Heart left ventricle (tissue), 16 donors: ENCODE data around the gene FAR2. TPM values are rescaled to one million over a fixed set of nuclear protein-coding genes. Genes with fewer than 3 reads are reported as not detected.

Source experiments
- ATAC-seq, 4 donors: fragments of 200-7000 bp; cut with Tn5 transposase; one replicate each; pipeline ENCODE4 v1.9.1; 2020 to 2022; ENCODE audit warnings: moderate library complexity in 4 of 4, mild to moderate bottlenecking in 3 of 4, moderate number of reproducible peaks in 1 of 4
- DNase-seq, 5 donors: peaks; one replicate each; pipeline ENCODE4 v3.0.0-alpha.2; 2020
- H3K27ac ChIP-seq, 12 donors: fragments of 200-600 bp; sonication (generic) in 4 of 12; one replicate each; pipeline versions ENCODE4 v1.5.0 to v1.8.0; 2016 to 2022; ENCODE audit warnings: mild to moderate bottlenecking in 2 of 12
- H3K27me3 ChIP-seq, 9 donors: fragments of 200-600 bp; sonication (generic) in 2 of 9; one replicate each; pipeline versions ENCODE4 v1.5.1 to v1.8.0; 2016 to 2022; ENCODE audit warnings: mild to moderate bottlenecking in 3 of 9
- H3K36me3 ChIP-seq, 9 donors: fragments of 200-600 bp; sonication (generic) in 2 of 9; one replicate each; pipeline versions ENCODE4 v1.5.0 to v1.8.0; 2018 to 2022; ENCODE audit warnings: mild to moderate bottlenecking in 2 of 9
- H3K4me1 ChIP-seq, 12 donors: fragments of 200-600 bp; sonication (generic) in 4 of 12; one replicate each; pipeline versions ENCODE4 v1.5.0 to v1.8.0; 2016 to 2022; ENCODE audit warnings: mild to moderate bottlenecking in 3 of 12
- H3K4me3 ChIP-seq, 12 donors: fragments of 200-600 bp; sonication (generic) in 4 of 12; one replicate each; pipeline versions ENCODE4 v1.5.0 to v1.8.0; 2017 to 2022; ENCODE audit warnings: mild to moderate bottlenecking in 9 of 12, moderate library complexity in 4 of 12
- H3K9me3 ChIP-seq, 12 donors: fragments of 200-600 bp; sonication (generic) in 4 of 12; one replicate each; pipeline versions ENCODE4 v1.5.0 to v1.8.0; 2016 to 2022; ENCODE audit warnings: mild to moderate bottlenecking in 1 of 12
- POLR2A ChIP-seq, 2 donors: fragments of 450-650 bp; IDR thresholded peaks; one replicate each; pipeline ENCODE4 v1.6.1; 2017; ENCODE audit warnings: antibody characterized with exemption in 2 of 2, mild to moderate bottlenecking in 2 of 2, moderate library complexity in 2 of 2
- WGBS, 4 donors: extraction: QIAGEN DNeasy Blood & Tissue Kit in 2 of 4; methylation state at CpG; one replicate each; pipeline versions ENCODE4 v1.1.5 to v1.1.7; 2013 to 2018; 5-methylcytosine and 5-hydroxymethylcytosine counted together
- intact Hi-C, 10 donors: fragments of 100-400 bp; cut with DNase I; formaldehyde crosslinking; loops; one replicate each; pipeline versions ENCODE4 v1.11.1 to v1.14.2; 2022
- polyA plus RNA-seq, 2 donors: library from polyadenylated mRNA; stranded (reverse); fragments of 200-250 nt; gene quantifications; one replicate each; pipeline ENCODE4 v1.2.3, GENCODE V29; 2013
- total RNA-seq, 9 donors: library from RNA; depleted of rRNA in 2 of 9; stranded (reverse); fragments of >200 nt in 2 of 9; fragmentation: NEBNext Ultra II Directional in 3 of 9; extraction: Animal tissue kit (Norgen Biotek cat#: 25700) in 3 of 9; gene quantifications; one replicate each; pipeline versions ENCODE4 v1.1.0 to v1.2.4, GENCODE V29; 2016 to 2023
- TF ChIP-seq, protein P1 (sequence below), 12 donors: fragments of 200-600 bp; sonication (generic) in 4 of 12; IDR thresholded peaks; one replicate each; pipeline versions ENCODE4 v1.5.0 to v1.8.0; 2018 to 2022; ENCODE audit warnings: antibody characterized with exemption in 12 of 12, mild to moderate bottlenecking in 5 of 12
- donor health status: ischemic (EF 13 %, LVEDD 7.1; RV severe dilation, severe dysfunction).
- donor health status: healthy with polysubstance abuse.
- donor health status: DM: no; HTN: yes; CAD: no.
- donor health status: DM: no; HTN: no; CAD: no.
- donor health status: ischemic (EF 25% LVEDD 6.9; RV normal size, moderate dysfunction).
- donor health status: ischemic (EF 25% LVEDD 5.7; RV mildly dilated, moderate dysfunction).
- donor health status: healthy.
- donor health status: DM: yes; HTN: yes; CAD: no.
- donor health status: ischemic (EF 35%, LVEDD 5.7; RV mildly dilated, moderate dysfunction).
- donor health status: nonischemic (EF 11% LVEDD 7.7; RV severe dilation, severe dysfunction).
- donor health status: DM: yes; HTN: yes; CAD: no.
- donor health status: PGD.
- donor health status: ischemic (EF 29% LVEDD 5.4; RV normal size, mild dysfunction).
- donor health status: nonischemic (EF 23%, LVEDD 6.1; RV moderate dilation, normal function).

FAR2 gene
- total and polyA plus RNA-seq, 11 donors, result 1.1 to 11.6 (median 3.0) TPM

DNA sequence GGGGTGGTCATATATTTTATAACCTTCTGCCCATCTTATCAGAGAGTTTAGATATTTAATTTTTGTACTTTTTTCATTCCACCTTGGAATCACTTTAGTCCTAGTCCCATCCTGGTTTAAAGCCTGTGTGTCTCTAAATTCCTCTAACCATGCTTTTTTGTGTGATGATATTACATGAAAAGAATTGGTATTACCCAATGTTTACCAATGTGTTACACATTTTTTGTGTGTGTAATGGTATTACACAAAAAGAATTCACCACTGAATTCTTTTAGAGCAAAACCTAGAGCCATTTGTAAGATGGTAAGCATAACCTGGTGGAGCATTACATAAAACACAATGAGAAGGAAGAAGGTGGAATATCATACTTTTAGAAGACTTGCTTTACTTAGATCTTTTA lies 77.5 kb downstream of the FAR2 start:
- no peak for ATAC-seq
- intact Hi-C loops, result loop anchor here in 1 of 10 donors (10.0 kb wide), 1 partner anchor 152 kb away; no protein-coding TSS in a partner anchor
- no peaks in the 10 kb centered on the region for H3K36me3 ChIP-seq
- no peaks in the 10 kb centered on the region for H3K27me3 ChIP-seq
- peaks cover 0 to 10% (median 0%) of the 10 kb centered on the region in 12 donors for H3K9me3 ChIP-seq
- DNase-seq, result no peak
- no peak overlapping the region for H3K27ac ChIP-seq
- no peak for TF ChIP-seq POLR2A (IDR thresholded peaks at IDR 0.05)
- TF ChIP-seq, protein P1, sequence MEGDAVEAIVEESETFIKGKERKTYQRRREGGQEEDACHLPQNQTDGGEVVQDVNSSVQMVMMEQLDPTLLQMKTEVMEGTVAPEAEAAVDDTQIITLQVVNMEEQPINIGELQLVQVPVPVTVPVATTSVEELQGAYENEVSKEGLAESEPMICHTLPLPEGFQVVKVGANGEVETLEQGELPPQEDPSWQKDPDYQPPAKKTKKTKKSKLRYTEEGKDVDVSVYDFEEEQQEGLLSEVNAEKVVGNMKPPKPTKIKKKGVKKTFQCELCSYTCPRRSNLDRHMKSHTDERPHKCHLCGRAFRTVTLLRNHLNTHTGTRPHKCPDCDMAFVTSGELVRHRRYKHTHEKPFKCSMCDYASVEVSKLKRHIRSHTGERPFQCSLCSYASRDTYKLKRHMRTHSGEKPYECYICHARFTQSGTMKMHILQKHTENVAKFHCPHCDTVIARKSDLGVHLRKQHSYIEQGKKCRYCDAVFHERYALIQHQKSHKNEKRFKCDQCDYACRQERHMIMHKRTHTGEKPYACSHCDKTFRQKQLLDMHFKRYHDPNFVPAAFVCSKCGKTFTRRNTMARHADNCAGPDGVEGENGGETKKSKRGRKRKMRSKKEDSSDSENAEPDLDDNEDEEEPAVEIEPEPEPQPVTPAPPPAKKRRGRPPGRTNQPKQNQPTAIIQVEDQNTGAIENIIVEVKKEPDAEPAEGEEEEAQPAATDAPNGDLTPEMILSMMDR (IDR thresholded peaks at IDR 0.05), result no peak
- no peaks in the 10 kb centered on the region for H3K4me1 ChIP-seq
- no peak overlapping the region for H3K4me3 ChIP-seq

DNA sequence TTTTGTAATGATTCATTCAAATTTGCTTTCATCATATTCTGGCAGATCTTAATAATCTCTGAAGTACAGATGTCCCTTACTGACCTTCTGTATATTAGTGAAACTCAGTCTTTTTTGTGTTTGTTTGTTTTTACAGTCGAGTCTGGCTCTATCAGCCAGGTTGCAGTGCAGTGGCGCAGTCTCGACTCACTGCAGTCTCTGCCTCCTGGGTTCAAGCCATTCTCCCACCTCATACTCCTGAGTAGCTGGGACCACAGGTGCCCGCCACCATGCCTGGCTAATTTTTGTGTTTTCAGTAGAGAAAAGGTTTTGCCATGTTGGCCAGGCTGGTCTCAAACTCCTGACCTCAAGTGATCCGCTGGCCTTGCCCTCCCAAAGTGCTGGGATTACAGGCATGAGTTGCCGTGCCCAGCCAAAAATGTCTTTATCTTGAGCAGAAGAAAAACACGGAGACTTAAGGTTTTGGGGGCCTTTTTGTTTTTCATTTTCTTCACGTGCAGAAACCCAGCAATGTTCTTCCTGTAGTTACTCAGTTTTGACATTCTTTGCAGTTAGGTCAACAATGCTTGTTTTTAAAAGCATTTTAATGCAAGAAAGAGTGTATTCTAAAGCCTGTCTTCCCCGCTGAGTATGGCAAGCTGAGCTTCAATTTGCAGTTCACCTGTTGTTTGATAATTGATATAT lies 79.5 kb downstream of the FAR2 start:
- Histone ChIP-seq H3K9me3 (no peaks in the 10 kb centered on the region), H3K27ac (no peak overlapping the region), H3K4me1 (no peaks in the 10 kb centered on the region), H3K36me3 (no peaks in the 10 kb centered on the region), H3K4me3 (no peak overlapping the region), H3K27me3 (no peaks in the 10 kb centered on the region)
- DNase-seq (no peak), ATAC-seq (no peak)
- TF ChIP-seq POLR2A (IDR thresholded peaks at IDR 0.05), result no peak
- TF ChIP-seq, protein P1 (IDR thresholded peaks at IDR 0.05), result no peak
- intact Hi-C loops, result loop anchor here in 1 of 10 donors (10.0 kb wide), 1 partner anchor 154 kb away; no protein-coding TSS in a partner anchor
- 57 to 71% (median 61%) methylated on average over 9 of the region's 9 CpGs for WGBS, 4 donors

DNA sequence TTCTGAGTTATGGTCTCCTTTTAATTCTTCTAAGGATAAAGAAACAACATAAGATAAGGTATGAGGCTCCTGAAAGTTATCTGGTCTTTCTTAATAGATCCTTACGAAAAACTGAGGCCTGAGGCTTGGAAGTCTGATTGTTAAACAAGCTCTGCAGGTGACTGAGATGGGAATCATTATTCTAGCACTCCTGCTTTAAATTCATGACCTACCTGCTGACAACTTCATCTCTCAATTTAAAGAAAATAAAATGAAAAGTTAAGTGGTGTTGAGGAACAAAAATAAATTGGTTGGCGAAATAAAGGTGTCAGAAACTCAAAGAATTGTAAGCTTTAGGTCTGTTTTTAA lies 80.1 kb downstream of the FAR2 start:
- ATAC-seq (no peak), DNase-seq (no peak)
- Histone ChIP-seq H3K4me3 (no peak overlapping the region), H3K4me1 (no peaks in the 10 kb centered on the region), H3K27me3 (no peaks in the 10 kb centered on the region), H3K9me3 (no peaks in the 10 kb centered on the region), H3K36me3 (no peaks in the 10 kb centered on the region), H3K27ac (no peak overlapping the region)
- WGBS, 4 donors, result 74 to 88% (median 84%) methylated on average over 2 of the region's 2 CpGs
- TF ChIP-seq, protein P1 (IDR thresholded peaks at IDR 0.05), result no peak
- no peak for TF ChIP-seq POLR2A (IDR thresholded peaks at IDR 0.05)
- intact Hi-C loops, result loop anchor here in 1 of 10 donors (10.0 kb wide), 1 partner anchor 154 kb away; no protein-coding TSS in a partner anchor

DNA sequence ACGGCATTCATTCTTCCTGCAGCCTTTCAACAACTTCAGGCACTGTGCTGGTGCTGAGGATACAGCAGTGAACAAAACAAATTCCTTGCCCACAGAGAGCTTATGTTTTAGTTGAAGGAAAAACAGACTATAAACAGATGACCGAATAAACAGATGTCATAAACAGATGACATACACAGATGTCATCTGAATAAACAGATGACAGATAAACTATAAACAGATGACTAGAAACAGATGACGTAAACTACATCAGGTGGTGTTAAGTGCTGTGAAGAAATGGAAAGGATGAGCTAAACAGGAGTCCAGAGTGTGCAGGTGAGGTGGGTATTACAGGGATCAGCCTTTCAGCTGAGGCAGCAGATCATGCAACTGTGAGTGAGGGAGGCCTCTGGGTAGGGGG lies 80.9 kb downstream of the FAR2 start:
- H3K4me1 ChIP-seq, result no peaks in the 10 kb centered on the region
- TF ChIP-seq, protein P1 (IDR thresholded peaks at IDR 0.05), result no peak
- no peak for TF ChIP-seq POLR2A (IDR thresholded peaks at IDR 0.05)
- ATAC-seq, result no peak
- intact Hi-C loops, result loop anchor here in 1 of 10 donors (10.0 kb wide), 1 partner anchor 155 kb away; no protein-coding TSS in a partner anchor
- no peak for DNase-seq
- H3K27me3 ChIP-seq, result no peaks in the 10 kb centered on the region
- H3K9me3 ChIP-seq, result no peaks in the 10 kb centered on the region
- no peaks in the 10 kb centered on the region for H3K36me3 ChIP-seq
- H3K27ac ChIP-seq, result no peak overlapping the region
- no peak overlapping the region for H3K4me3 ChIP-seq
- WGBS, 4 donors, result 71 to 85% (median 76%) methylated on average over 3 of the region's 3 CpGs
